ENCODE data around the gene DGKG.

GRCh38 chr3:186360779-186361178, 1.3 kb downstream of the DGKG start:
- TF ChIP-seq REST (IDR thresholded peaks at IDR 0.05; ENCODE audit: insufficient replicate concordance, low read depth) = no peak
- TF ChIP-seq, protein P1, sequence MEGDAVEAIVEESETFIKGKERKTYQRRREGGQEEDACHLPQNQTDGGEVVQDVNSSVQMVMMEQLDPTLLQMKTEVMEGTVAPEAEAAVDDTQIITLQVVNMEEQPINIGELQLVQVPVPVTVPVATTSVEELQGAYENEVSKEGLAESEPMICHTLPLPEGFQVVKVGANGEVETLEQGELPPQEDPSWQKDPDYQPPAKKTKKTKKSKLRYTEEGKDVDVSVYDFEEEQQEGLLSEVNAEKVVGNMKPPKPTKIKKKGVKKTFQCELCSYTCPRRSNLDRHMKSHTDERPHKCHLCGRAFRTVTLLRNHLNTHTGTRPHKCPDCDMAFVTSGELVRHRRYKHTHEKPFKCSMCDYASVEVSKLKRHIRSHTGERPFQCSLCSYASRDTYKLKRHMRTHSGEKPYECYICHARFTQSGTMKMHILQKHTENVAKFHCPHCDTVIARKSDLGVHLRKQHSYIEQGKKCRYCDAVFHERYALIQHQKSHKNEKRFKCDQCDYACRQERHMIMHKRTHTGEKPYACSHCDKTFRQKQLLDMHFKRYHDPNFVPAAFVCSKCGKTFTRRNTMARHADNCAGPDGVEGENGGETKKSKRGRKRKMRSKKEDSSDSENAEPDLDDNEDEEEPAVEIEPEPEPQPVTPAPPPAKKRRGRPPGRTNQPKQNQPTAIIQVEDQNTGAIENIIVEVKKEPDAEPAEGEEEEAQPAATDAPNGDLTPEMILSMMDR (IDR thresholded peaks at IDR 0.05; ENCODE audit: insufficient read depth, low read length) = no peak

Measured in HL-60 (cell line).